GM12878 (cell line): ENCODE data around the gene MEN1. TPM values are rescaled to one million over a fixed set of nuclear protein-coding genes. Genes with fewer than 3 reads are reported as not detected.

ENCODE experiments used
- ATAC-seq: fragments of 200-7000 bp; cut with Tn5 transposase; 3 replicates; pipeline ENCODE4 v1.9.1; 2020; ENCODE audit warnings: mild to moderate bottlenecking, moderate library complexity
- BruUV-seq: library from RNA; stranded (reverse); fragments of 400-500 nt; replicated peaks from 2 replicates; lab custom pipeline; 2021; lab: Mats Ljungman, UMichigan
- CTCF ChIA-PET: fragments of 300-600 bp; sonication (Branson Sonifier 250); formaldehyde crosslinking; extraction: SDS; loops from one replicate; lab custom pipeline; 2021; ENCODE audit warnings: inconsistent platforms; lab: Yijun Ruan, JAX
- POLR2A ChIA-PET: fragments of 350-600 bp; formaldehyde crosslinking; extraction: SDS; loops from one replicate; lab custom pipeline; 2021; ENCODE audit warnings: inconsistent platforms; lab: Charles Lee
- RAD21 ChIA-PET: fragments of 300-600 bp; sonication (Branson Sonifier 250); formaldehyde crosslinking; loops from one replicate; lab custom pipeline; 2023; ENCODE audit warnings: antibody characterized with exemption; ENCODE audit not compliant: unreplicated experiment; lab: Charles Lee
- SMC1A ChIA-PET: fragments of 300-600 bp; sonication (Branson Sonifier 250); formaldehyde crosslinking; loops from one replicate; lab custom pipeline; 2023; ENCODE audit not compliant: unreplicated experiment, uncharacterized antibody; lab: Charles Lee
- DNase-seq: peaks from one replicate; pipeline ENCODE4 v3.0.0-alpha.2; 2011; ENCODE audit warnings: low read depth, low spot score
- FAIRE-seq: peaks from 3 replicates; lab custom pipeline; 2011; peaks lifted over from hg19 to GRCh38; lab: Jason Lieb, UNC
- H2AFZ ChIP-seq: 2 replicates; pipeline ENCODE4 v1.6.0; 2011; ENCODE audit warnings: low read depth, low read length, control low read depth; ENCODE audit not compliant: control insufficient read depth
- H3K27ac ChIP-seq: 2 replicates; pipeline ENCODE4 v1.5.1; 2011; ENCODE audit warnings: control low read depth; ENCODE audit not compliant: control insufficient read depth, insufficient read depth
- H3K27me3 ChIP-seq, 2 experiments: replicated peaks in 1 of 2; 2 replicates each; pipeline versions ENCODE4 v1.6.0 to v1.6.1; 2011; ENCODE audit warnings: low read length in 1 of 2; ENCODE audit not compliant: control insufficient read depth in 2 of 2, insufficient read depth in 2 of 2
- H3K36me3 ChIP-seq, 2 experiments: 2 replicates each; pipeline ENCODE4 v1.5.1; 2011; ENCODE audit warnings: low read length in 1 of 2; ENCODE audit not compliant: control insufficient read depth in 2 of 2, insufficient read depth in 2 of 2
- H3K4me1 ChIP-seq: 2 replicates; pipeline ENCODE4 v1.6.1; 2011; ENCODE audit warnings: mild to moderate bottlenecking, low read length, moderate library complexity, mixed read lengths; ENCODE audit not compliant: control insufficient read depth, insufficient read depth
- H3K4me2 ChIP-seq: 2 replicates; pipeline ENCODE4 v1.6.0; 2011; ENCODE audit warnings: control low read depth; ENCODE audit not compliant: control insufficient read depth, insufficient read depth
- H3K4me3 ChIP-seq: fragments of 200-600 bp; sonication (generic); 2 replicates; pipeline ENCODE4 v1.5.1; 2016
- H3K79me2 ChIP-seq: 2 replicates; pipeline ENCODE4 v1.6.0; 2011; ENCODE audit warnings: low read length; ENCODE audit not compliant: control insufficient read depth, insufficient read depth
- H3K9ac ChIP-seq: 2 replicates; pipeline ENCODE4 v1.8.0; 2011; ENCODE audit warnings: low read length, control low read depth, mixed read lengths; ENCODE audit not compliant: control insufficient read depth, insufficient read depth
- H3K9me3 ChIP-seq: replicated peaks from 3 replicates; pipeline ENCODE4 v1.5.1; 2011; ENCODE audit warnings: mild to moderate bottlenecking, low read length; ENCODE audit not compliant: control insufficient read depth, insufficient read depth
- H4K20me1 ChIP-seq: 2 replicates; pipeline ENCODE4 v1.6.0; 2011; ENCODE audit not compliant: control insufficient read depth, insufficient read depth
- CREM ChIP-seq: IDR thresholded peaks from 2 replicates; pipeline ENCODE4 v1.6.1; 2014; ENCODE audit warnings: antibody characterized with exemption, low read depth
- EP300 ChIP-seq, 2 experiments: fragments of 150-350 bp in 1 of 2; IDR thresholded peaks; 2 replicates each; pipeline ENCODE4 v1.6.1; 2011 to 2012; ENCODE audit warnings: low read depth in 2 of 2, low read length in 2 of 2, borderline replicate concordance in 1 of 2, improper control_type of control experiment in 1 of 2, inconsistent platforms in 1 of 2; ENCODE audit not compliant: control insufficient read depth in 1 of 2
- JUND ChIP-seq: IDR thresholded peaks from 2 replicates; pipeline ENCODE4 v1.6.1; 2012; ENCODE audit warnings: low read depth, mild to moderate bottlenecking, low read length, improper control_type of control experiment, moderate library complexity
- KAT2A ChIP-seq: conservative IDR thresholded peaks from 2 replicates; pipeline ENCODE4 v1.6.1; 2011; ENCODE audit warnings: low read depth, low read length; ENCODE audit not compliant: control insufficient read depth
- KLF5 ChIP-seq: fragments of 450-650 bp; IDR thresholded peaks from 2 replicates; pipeline ENCODE4 v1.6.1; 2014; ENCODE audit warnings: mild to moderate bottlenecking; ENCODE audit not compliant: partially characterized antibody
- POLR2AphosphoS5 ChIP-seq: IDR thresholded peaks from 2 replicates; pipeline ENCODE4 v1.6.1; 2011; ENCODE audit warnings: mild to moderate bottlenecking, low read length, inconsistent platforms
- RCOR1 ChIP-seq: conservative IDR thresholded peaks from 2 replicates; pipeline ENCODE4 v1.6.1; 2012; ENCODE audit warnings: low read depth, low read length, improper control_type of control experiment
- SPI1 ChIP-seq: IDR thresholded peaks from 2 replicates; pipeline ENCODE4 v1.6.1; 2011; ENCODE audit warnings: low read depth, mild to moderate bottlenecking, low read length, moderate library complexity, borderline replicate concordance; ENCODE audit not compliant: insufficient read depth
- WGBS: methylation state at CpG from one replicate; pipeline ENCODE4 v1.1.6; 2016; ENCODE audit warnings: low lambda C conversion rate; ENCODE audit not compliant: insufficient replicate concordance, insufficient coverage; ENCODE audit errors: missing lambda C conversion rate; 5-methylcytosine and 5-hydroxymethylcytosine counted together
- in situ Hi-C: fragments of 300-500 bp; cut with MboI; formaldehyde crosslinking; loops from 9 replicates; pipeline ENCODE4 v1.14.3; 2018; ENCODE audit warnings: mixed read lengths
- intact Hi-C: fragments of 100-400 bp; cut with micrococcal nuclease; formaldehyde crosslinking; loops from one replicate; pipeline ENCODE4 v1.14.2; 2022; ENCODE audit not compliant: unreplicated experiment
- polyA plus RNA-seq, 11 experiments: library from polyadenylated mRNA; depleted of rRNA in 4 of 11; unstranded in 6 of 11; stranded (reverse) in 5 of 11; fragments of >200 nt; fragmentation: Nextera tagmentation in 4 of 11; fragmentation: Illumina TruSeq in 1 of 11; extraction: Ambion mirVana in 4 of 11; extraction: Trizol in 1 of 11; gene quantifications; 1 replicate in 1 of 11; 2 replicates in 10 of 11; pipeline versions ENCODE4 v1.2.1 to v1.2.3, GENCODE V29; 2011 to 2016; ENCODE audit warnings: inconsistent platforms in 2 of 11, missing spikeins in 2 of 11, low read depth in 1 of 11
- total RNA-seq, 4 experiments: library from RNA; depleted of rRNA in 3 of 4; stranded (reverse); fragments of >200 nt in 3 of 4; fragmentation: Illumina TruSeq in 1 of 4; extraction: Trizol in 1 of 4; gene quantifications; 2 replicates each; pipeline versions ENCODE4 v1.2.1 to v1.2.3, GENCODE V29; 2013 to 2021
- TF ChIP-seq, protein P1 (sequence below): fragments of 450-650 bp; formaldehyde crosslinking; IDR thresholded peaks from 2 replicates; pipeline ENCODE4 v1.4.0; 2020; ENCODE audit warnings: mild to moderate bottlenecking, moderate library complexity
- TF ChIP-seq, protein P2 (sequence below): fragments of 450-650 bp; IDR thresholded peaks from 2 replicates; pipeline ENCODE4 v1.6.1; 2017; ENCODE audit warnings: mild to moderate bottlenecking, moderate library complexity
- TF ChIP-seq, protein P3 (sequence below): IDR thresholded peaks from 2 replicates; pipeline ENCODE4 v1.6.1; 2011; ENCODE audit warnings: mild to moderate bottlenecking, low read depth, low read length, moderate library complexity; ENCODE audit not compliant: insufficient replicate concordance

The MEN1 gene
- total and polyA plus RNA-seq, 10 of the 15 experiments (the other 5 are each of a cell fraction or from before 2014, with no cell fraction given): 2.5 to 39.7 (median 20.7) TPM

DNA sequence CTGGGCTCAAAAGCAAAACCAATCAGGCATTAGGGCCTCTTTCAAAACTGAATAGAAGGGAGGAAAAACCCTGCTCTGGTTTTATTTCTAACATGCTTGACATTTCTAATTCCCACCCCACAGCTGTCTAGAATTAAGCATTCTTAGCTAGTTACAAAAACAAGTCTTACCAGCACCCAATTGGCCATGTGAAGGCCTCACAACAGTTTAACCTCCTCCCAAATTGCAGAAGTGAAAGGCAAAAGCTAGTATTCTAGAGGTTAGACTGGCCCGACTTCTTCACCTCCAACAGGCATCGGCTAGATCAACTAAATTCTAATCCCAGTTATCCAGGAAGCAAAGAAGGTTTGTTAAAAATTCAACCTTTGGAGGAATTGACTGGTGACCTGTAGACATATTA lies 38.5 kb downstream of the MEN1 start (continued):
- TF ChIP-seq, protein P1, sequence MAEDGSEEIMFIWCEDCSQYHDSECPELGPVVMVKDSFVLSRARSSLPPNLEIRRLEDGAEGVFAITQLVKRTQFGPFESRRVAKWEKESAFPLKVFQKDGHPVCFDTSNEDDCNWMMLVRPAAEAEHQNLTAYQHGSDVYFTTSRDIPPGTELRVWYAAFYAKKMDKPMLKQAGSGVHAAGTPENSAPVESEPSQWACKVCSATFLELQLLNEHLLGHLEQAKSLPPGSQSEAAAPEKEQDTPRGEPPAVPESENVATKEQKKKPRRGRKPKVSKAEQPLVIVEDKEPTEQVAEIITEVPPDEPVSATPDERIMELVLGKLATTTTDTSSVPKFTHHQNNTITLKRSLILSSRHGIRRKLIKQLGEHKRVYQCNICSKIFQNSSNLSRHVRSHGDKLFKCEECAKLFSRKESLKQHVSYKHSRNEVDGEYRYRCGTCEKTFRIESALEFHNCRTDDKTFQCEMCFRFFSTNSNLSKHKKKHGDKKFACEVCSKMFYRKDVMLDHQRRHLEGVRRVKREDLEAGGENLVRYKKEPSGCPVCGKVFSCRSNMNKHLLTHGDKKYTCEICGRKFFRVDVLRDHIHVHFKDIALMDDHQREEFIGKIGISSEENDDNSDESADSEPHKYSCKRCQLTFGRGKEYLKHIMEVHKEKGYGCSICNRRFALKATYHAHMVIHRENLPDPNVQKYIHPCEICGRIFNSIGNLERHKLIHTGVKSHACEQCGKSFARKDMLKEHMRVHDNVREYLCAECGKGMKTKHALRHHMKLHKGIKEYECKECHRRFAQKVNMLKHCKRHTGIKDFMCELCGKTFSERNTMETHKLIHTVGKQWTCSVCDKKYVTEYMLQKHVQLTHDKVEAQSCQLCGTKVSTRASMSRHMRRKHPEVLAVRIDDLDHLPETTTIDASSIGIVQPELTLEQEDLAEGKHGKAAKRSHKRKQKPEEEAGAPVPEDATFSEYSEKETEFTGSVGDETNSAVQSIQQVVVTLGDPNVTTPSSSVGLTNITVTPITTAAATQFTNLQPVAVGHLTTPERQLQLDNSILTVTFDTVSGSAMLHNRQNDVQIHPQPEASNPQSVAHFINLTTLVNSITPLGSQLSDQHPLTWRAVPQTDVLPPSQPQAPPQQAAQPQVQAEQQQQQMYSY (CRISPR knock-in tag): no peak
- TF ChIP-seq SPI1 (peak; percentile 93), EP300 (IDR thresholded peaks at IDR 0.05; ENCODE audit: borderline replicate concordance in 1 of 2, control insufficient read depth in 1 of 2, low read depth in 2 of 2, low read length in 2 of 2) (0 out of 4 replicates have a peak, but pooled peaks of 1 of the 2 experiments have one; percentile 15)

DNA sequence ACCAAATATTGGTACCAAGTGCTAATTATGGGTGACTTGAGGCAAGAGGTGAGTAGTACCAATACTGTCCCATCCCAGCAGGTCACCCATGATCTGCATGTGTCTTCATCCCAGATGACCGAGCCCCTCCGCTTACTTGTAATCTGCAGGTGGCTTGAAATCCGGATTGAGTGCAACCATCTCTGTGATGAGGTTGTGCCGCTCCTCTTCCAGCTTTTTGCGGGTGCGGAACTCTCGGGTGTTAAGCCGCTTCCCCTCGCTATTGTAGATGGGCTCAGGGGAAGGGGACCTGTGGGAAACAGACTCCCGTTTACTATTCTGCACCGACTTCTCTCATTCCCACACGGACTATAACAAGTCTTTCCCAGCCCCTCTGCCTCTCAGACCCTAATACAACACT lies 40.2 kb downstream of the MEN1 start:
- ChIA-PET POLR2A (interaction anchor here (0.5 to 2.7 kb wide), 2 partner anchors 12 to 373 kb away, joined by 3 to 7 read pairs; no protein-coding TSS in a partner anchor), RAD21 (no interaction called here), CTCF (interaction anchor here (1.0 to 1.6 kb wide), 2 partner anchors 9 to 22 kb away, joined by 4 read pairs; no protein-coding TSS in a partner anchor), SMC1A (no interaction called here)
- DNase-seq: no peak
- no peak for ATAC-seq
- FAIRE-seq: no peak
- H3K4me2 ChIP-seq: no peak overlapping the region
- H3K27ac ChIP-seq: no peak overlapping the region
- peaks cover 22% of the 10 kb centered on the region for H4K20me1 ChIP-seq
- intact Hi-C loops: loop anchor here (10.0 kb wide), 1 partner anchor 345 kb away; the partner anchor contains the start of genes TM7SF2 and ZNHIT2
- WGBS: 96% methylated on average over 12 of the region's 12 CpGs
- no peak overlapping the region for H3K4me3 ChIP-seq
- no peaks in the 10 kb centered on the region for H3K9me3 ChIP-seq
- H3K9ac ChIP-seq: no peak overlapping the region
- BruUV-seq: no TSS peak
- H2AFZ ChIP-seq: no peak overlapping the region
- in situ Hi-C loops: no loop called here
- H3K79me2 ChIP-seq: peaks cover 43% of the 10 kb centered on the region
- peaks cover 28% of the 10 kb centered on the region for H3K4me1 ChIP-seq
- no peaks in the 10 kb centered on the region for H3K27me3 ChIP-seq
- H3K36me3 ChIP-seq: peaks cover 45 to 67% of the 10 kb centered on the region in 2 experiments
- TF ChIP-seq, protein P2, sequence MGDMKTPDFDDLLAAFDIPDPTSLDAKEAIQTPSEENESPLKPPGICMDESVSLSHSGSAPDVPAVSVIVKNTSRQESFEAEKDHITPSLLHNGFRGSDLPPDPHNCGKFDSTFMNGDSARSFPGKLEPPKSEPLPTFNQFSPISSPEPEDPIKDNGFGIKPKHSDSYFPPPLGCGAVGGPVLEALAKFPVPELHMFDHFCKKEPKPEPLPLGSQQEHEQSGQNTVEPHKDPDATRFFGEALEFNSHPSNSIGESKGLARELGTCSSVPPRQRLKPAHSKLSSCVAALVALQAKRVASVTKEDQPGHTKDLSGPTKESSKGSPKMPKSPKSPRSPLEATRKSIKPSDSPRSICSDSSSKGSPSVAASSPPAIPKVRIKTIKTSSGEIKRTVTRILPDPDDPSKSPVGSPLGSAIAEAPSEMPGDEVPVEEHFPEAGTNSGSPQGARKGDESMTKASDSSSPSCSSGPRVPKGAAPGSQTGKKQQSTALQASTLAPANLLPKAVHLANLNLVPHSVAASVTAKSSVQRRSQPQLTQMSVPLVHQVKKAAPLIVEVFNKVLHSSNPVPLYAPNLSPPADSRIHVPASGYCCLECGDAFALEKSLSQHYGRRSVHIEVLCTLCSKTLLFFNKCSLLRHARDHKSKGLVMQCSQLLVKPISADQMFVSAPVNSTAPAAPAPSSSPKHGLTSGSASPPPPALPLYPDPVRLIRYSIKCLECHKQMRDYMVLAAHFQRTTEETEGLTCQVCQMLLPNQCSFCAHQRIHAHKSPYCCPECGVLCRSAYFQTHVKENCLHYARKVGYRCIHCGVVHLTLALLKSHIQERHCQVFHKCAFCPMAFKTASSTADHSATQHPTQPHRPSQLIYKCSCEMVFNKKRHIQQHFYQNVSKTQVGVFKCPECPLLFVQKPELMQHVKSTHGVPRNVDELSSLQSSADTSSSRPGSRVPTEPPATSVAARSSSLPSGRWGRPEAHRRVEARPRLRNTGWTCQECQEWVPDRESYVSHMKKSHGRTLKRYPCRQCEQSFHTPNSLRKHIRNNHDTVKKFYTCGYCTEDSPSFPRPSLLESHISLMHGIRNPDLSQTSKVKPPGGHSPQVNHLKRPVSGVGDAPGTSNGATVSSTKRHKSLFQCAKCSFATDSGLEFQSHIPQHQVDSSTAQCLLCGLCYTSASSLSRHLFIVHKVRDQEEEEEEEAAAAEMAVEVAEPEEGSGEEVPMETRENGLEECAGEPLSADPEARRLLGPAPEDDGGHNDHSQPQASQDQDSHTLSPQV: no peak
- TF ChIP-seq KAT2A (no peak), POLR2AphosphoS5 (peak; percentile 53), RCOR1 (no peak), JUND (no peak), CREM (no peak), KLF5 (no peak)
- TF ChIP-seq, protein P3, sequence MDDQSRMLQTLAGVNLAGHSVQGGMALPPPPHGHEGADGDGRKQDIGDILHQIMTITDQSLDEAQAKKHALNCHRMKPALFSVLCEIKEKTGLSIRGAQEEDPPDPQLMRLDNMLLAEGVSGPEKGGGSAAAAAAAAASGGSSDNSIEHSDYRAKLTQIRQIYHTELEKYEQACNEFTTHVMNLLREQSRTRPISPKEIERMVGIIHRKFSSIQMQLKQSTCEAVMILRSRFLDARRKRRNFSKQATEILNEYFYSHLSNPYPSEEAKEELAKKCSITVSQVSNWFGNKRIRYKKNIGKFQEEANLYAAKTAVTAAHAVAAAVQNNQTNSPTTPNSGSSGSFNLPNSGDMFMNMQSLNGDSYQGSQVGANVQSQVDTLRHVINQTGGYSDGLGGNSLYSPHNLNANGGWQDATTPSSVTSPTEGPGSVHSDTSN: no peak
